ENCODE measurements around the gene SMCO2. TPM values are rescaled to one million over a fixed set of nuclear protein-coding genes. Genes with fewer than 3 reads are reported as not detected.
"Not testable (repeated sequence)": the region's sequence is repeated elsewhere in the genome, so short reads cannot be mapped to it uniquely, and the experiment has no call there.

SMCO2 gene
- total RNA-seq, 1 donor from 2014 or later, result 0.84 TPM

DNA sequence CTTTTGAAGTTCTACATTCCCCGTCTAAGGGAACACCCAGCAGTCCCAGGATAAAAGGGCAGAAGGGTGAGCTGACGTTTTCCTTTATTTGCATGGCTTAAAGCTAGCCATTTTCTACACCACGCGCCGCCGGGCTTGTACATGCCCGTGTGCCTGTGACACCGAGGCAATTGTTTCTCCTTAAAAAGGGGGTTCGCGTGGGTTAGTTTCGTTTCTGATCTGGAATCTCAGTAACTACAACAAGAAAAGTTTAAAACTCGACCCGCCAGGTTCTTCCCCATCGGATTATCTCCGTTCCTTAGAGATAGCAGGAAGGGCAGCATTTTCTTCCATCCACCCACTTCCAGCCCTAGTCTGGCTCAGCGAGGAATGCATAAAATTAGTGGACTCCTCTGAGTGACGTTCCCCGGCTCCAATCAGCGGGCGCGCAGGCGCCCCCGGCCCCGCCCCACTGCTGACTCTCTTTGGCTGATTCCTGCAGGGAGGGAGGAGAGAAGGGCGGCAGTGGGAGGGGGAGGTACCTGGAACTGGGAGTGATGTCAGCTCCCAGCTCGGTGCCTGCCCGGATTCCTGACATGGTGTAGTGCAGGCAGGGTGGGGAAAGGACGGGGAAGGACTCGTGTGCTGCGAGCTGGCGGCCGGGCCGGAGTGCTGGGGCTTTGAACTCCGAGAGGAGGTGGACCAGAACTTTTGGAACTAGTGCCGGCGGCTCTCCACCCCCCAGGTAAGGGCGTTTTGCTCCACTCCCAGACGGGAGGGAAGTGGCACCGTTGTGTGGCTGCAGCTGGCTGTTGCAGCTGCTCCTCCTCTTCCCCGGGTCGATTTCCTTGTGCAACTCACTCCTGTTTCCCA lies 77.3 kb downstream of the SMCO2 start, which contains the start of gene PPFIBP1:
Gene PPFIBP1, plus strand, starts transcription at position 565 of the 852 bp plus-strand sequence. CDS start 109,191 bp downstream, outside the sequence.
- intact Hi-C loops (cut with micrococcal nuclease), result loop anchor here (1.0 to 10.0 kb wide), 7 partner anchors 9 to 671 kb away; partner anchors contain the start of genes BMAL2, CCDC91, FGFR1OP2 and INTS13

GRCh38 chr12:27524494-27524835 lies 77.9 kb downstream of the SMCO2 start:
- intact Hi-C loops (cut with micrococcal nuclease), result loop anchor here (1.0 to 10.0 kb wide), 7 partner anchors 9 to 670 kb away; partner anchors contain the start of genes BMAL2, CCDC91, FGFR1OP2 and INTS13

- intact Hi-C loops (cut with micrococcal nuclease), result loop anchor here (1.0 to 10.0 kb wide), 7 partner anchors 8 to 670 kb away; partner anchors contain the start of genes BMAL2, CCDC91, FGFR1OP2 and INTS13
These were observed 78.6 kb downstream of the SMCO2 start for GRCh38 chr12:27524839-27525753.

- intact Hi-C loops (cut with micrococcal nuclease), result loop anchor here (10.0 kb wide), 2 partner anchors 193 to 667 kb away; partner anchors contain the start of genes BMAL2 and CCDC91
These were observed 81.0 kb downstream of the SMCO2 start for GRCh38 chr12:27527512-27527911.

DNA sequence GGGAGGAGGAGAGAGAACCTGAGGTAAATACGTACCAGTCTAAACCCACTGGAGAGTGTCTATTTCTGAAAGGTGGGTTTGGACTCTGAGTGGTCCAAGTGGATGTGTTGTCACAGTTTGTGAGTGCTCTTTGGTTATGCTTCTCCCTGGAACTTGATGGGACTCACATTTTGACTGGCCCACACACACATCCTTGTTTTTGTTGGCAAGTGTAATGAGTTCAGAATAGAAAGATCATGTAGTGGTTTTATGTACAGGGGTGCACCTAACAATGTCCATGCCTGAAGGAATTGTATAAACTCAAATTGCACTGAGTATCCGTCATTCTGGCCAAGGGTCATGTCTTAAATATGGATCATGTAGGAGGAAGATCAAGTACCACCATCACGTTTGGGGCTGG lies 82.3 kb downstream of the SMCO2 start:
- intact Hi-C loops (cut with micrococcal nuclease), result loop anchor here (10.0 kb wide), 2 partner anchors 194 to 666 kb away; partner anchors contain the start of genes BMAL2 and CCDC91

DNA sequence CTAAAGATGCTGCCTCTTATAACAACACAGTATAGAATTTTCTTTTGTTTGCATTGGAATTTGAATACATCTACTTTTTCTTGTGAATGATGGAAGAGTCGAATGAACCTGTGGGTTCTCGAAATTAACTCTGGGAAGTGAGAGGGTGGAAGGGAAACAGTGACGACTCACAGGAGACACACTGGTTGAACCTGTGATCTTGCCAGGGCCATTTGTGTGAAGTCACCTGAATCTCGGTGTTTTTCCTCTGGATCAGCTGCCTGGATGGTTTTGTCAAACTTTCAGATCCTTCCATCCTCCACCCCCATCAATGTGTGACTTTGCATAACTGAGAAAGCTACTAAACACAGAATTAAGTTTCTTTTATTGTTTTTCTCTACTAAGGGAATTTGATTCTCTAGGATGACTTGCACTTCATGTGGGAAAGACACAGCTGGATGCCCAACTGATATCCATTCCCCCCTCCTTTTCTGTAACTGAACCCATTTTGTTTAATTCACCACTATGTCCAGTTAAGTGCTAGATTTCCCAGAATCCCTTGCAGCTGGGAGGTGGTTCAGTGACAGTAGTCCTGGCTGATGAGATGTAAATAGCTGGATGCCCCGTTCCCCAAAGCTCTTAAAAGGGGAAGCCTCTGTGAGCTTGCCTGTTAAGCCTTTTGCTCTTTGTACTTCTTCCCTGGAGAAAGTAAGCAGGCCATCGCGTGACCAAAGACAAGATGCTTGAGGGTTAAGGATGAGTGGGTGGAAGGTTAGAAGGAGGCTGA lies 83.8 kb downstream of the SMCO2 start:
- intact Hi-C loops (cut with micrococcal nuclease), result no loop called here

- intact Hi-C loops (cut with micrococcal nuclease), result no loop called here
These were observed 85.4 kb downstream of the SMCO2 start for GRCh38 chr12:27531896-27532295.

DNA sequence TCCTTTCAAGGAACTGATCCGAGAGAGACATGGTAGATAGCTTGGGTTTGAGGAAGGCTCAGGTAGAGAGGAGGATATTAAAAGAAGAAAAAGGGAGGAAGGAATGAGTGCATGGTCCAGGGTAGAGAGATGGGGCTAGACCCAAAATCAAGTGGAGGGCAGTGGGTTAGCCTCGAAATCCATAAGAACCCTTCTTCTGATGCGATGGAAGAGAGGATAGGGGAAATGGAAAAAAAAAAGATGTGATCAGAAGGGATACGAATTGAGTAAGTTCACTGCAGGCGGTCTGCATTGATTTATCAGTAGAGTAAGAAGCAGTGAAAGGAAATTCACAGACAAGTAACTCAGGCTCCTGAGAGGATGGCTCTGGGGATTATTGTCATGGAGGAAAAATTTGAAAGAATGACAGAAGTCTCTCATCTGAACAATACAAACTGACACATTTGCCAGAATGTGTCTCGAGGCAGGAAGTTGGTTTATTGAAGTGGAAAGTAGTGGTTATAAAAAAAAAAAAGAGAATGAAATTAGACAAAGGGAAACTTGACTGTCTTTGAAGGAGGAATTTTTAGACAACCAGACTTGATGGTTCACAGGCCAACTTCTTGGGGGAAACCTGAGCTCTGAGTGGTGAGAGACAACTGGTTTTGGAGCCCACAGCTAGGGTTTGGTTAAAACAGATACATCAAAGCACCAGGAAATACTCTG lies 87.7 kb downstream of the SMCO2 start:
- intact Hi-C loops (cut with micrococcal nuclease), result no loop called here

GRCh38 chr12:27534765-27535161 lies 88.2 kb downstream of the SMCO2 start:
- intact Hi-C loops (cut with micrococcal nuclease), result no loop called here

- intact Hi-C loops (cut with micrococcal nuclease), result no loop called here
These were observed 88.8 kb downstream of the SMCO2 start for GRCh38 chr12:27535318-27535717.

DNA sequence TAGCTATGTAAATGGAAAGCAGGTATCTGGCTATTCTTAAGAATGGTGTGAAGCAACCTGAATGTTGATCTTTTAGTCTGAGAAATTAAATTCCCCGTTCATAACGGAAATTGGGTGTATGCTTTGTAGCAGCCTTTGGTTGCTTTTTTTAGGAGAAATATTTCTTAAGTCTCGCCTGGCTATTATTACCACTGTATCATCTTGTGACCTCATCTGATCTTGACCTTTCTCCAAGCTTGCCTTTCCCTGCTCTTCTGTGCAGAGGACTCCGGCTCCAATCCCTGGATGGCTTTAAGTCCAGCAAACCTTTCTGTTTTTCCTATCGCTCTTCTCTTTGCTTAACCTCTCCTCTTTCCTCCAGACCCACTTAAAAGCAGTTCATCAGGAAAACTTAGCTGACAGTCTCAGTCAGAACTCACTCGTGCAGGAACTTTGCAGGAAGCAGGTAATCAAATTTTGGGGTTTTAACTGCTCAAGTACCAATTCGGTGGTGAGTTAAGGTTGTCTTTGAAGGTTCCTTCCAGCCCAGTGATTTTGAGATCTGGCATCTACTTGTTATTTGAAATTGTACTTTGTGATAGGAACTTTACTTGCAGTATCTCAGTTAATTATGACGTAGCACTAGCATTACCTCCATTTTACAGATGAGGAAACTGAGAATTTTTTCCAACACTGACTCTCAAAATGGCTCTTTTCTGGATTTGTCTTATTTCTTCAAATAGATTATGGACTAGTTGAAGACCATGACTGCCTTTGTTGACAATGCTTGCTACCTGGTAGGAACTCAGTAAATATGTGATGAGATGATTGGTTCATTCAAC lies 91.5 kb downstream of the SMCO2 start:
- intact Hi-C loops (cut with micrococcal nuclease), result no loop called here

GRCh38 chr12:27539191-27539631 lies 92.7 kb downstream of the SMCO2 start:
- intact Hi-C loops (cut with micrococcal nuclease), result no loop called here

GRCh38 chr12:27541031-27541719 lies 94.6 kb downstream of the SMCO2 start:
- intact Hi-C loops (cut with micrococcal nuclease), result no loop called here

DNA sequence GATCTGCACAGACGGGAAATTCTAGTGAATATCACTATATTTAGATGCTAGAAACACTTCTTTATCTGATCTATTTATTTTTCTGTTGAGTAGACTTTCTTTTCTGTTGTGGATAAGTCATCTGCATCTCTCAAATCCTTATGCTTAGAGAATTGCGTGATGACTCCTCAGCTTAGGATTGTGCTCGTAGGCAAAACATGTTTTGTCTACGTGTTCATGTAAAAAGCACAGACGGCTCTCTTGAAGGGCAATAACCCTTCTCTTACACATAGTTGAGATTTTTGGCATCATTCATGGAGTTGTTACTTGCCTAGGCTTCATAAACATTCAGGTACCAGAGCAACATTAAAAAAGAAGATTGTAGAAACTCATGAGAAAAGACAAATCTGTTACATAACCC lies 96.1 kb downstream of the SMCO2 start:
- intact Hi-C loops (cut with micrococcal nuclease), result no loop called here

DNA sequence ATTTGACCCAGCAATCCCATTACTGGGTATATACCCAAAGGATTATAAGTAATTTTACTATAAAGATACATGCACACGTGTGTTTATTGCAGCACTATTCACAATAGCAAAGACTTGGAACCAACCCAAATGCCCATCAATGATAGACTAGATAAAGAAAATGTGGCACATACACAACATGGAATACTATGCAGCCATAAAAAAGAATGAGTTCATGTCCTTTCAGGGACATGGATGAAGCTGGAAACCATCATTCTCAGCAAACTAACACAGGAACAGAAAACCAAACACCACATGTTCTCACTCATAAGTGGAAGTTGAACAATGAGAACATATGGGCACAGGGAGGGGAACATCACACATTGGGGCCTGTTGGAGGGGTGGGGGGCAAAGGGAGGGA lies 98.3 kb downstream of the SMCO2 start:
- intact Hi-C loops (cut with micrococcal nuclease), result not testable (repeated sequence)

DNA sequence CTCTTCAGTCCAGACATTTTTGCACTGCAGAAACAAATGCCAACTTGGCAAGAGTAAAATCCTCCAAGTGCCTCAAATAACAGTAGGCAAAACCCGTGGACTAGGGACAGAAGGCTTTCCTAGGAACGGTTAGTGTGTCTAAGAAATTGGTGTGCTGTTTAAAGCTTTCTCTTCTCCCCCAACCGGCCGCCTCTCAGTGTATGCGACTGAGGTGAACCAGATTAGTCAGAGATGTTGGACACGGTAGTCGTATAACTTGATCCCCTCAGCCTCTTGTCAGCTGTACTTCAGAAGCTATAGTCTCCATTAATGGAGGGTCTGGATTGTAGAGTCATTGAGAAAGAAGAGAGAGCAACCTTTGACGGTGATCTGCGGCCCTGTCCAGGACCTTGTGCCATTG lies 99.1 kb downstream of the SMCO2 start:
- intact Hi-C loops (cut with micrococcal nuclease), result no loop called here

GRCh38 chr12:27547592-27547991 lies 101.1 kb downstream of the SMCO2 start:
- intact Hi-C loops (cut with micrococcal nuclease), result no loop called here

- intact Hi-C loops (cut with micrococcal nuclease), result no loop called here
These were observed 102.0 kb downstream of the SMCO2 start for GRCh38 chr12:27548301-27549199.
